Measurements from ENCODE around the gene MAML3. TPM values are rescaled to one million over a fixed set of nuclear protein-coding genes. Genes with fewer than 3 reads are reported as not detected.

Gene MAML3
- total and polyA plus RNA-seq, 2 experiments from 2014 or later, result 1.7 to 6.5 TPM

DNA sequence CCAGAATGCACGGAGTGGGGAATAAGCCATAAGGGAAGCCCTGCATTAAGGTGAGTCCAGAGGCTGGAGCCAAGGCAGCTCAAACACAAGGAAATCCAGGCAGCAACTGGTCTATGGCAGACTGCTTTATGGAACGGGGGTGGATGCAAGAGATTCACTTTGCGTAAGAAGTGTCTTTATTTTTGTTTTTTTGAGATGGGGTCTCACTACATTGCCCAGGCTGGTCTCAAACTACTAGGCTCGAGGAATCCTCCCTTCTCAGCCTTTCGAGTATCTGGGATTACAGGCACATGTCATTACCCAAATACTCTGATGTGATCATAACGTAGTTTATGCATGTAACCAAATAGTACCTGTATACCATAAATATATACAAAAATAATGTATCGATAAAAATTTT, 199.5 kb downstream of the MAML3 start:
- Mint-ChIP-seq H3K27ac (no peak overlapping the region), H3K4me3 (no peak overlapping the region), H3K9me3 (peaks cover 4% of the 10 kb centered on the region; the same call in 1 of the 3 replicates), H3K4me1 (peaks cover 22% of the 10 kb centered on the region), H3K27me3 (ENCODE audit: insufficient read depth, low read depth, poor library complexity) (peaks cover 3% of the 10 kb centered on the region), H3K36me3 (ENCODE audit: low read depth) (no peaks in the 10 kb centered on the region)
- Histone ChIP-seq H2AFZ (no peak overlapping the region), H3K9me2 (ENCODE audit: insufficient read depth) (0 out of 2 replicates have a peak, but pooled peaks cover 3% of the 10 kb centered on the region), H4K20me1 (replicated peaks; ENCODE audit: insufficient read depth) (no peaks in the 10 kb centered on the region), H3K79me2 (replicated peaks; ENCODE audit: insufficient read depth) (no peaks in the 10 kb centered on the region), H3K4me1 (ENCODE audit: insufficient read depth) (no peaks in the 10 kb centered on the region), H3K4me3 (no peak overlapping the region), H3K27me3 (ENCODE audit: insufficient read depth) (no peaks in the 10 kb centered on the region), H3K36me3 (ENCODE audit: insufficient read depth) (no peaks in the 10 kb centered on the region), H3K27ac (ENCODE audit: low read depth) (no peak overlapping the region), H3F3A (replicated peaks; ENCODE audit: low read depth) (no peaks in the 10 kb centered on the region), H3K4me2 (no peak overlapping the region)
- TF ChIP-seq, protein P1, sequence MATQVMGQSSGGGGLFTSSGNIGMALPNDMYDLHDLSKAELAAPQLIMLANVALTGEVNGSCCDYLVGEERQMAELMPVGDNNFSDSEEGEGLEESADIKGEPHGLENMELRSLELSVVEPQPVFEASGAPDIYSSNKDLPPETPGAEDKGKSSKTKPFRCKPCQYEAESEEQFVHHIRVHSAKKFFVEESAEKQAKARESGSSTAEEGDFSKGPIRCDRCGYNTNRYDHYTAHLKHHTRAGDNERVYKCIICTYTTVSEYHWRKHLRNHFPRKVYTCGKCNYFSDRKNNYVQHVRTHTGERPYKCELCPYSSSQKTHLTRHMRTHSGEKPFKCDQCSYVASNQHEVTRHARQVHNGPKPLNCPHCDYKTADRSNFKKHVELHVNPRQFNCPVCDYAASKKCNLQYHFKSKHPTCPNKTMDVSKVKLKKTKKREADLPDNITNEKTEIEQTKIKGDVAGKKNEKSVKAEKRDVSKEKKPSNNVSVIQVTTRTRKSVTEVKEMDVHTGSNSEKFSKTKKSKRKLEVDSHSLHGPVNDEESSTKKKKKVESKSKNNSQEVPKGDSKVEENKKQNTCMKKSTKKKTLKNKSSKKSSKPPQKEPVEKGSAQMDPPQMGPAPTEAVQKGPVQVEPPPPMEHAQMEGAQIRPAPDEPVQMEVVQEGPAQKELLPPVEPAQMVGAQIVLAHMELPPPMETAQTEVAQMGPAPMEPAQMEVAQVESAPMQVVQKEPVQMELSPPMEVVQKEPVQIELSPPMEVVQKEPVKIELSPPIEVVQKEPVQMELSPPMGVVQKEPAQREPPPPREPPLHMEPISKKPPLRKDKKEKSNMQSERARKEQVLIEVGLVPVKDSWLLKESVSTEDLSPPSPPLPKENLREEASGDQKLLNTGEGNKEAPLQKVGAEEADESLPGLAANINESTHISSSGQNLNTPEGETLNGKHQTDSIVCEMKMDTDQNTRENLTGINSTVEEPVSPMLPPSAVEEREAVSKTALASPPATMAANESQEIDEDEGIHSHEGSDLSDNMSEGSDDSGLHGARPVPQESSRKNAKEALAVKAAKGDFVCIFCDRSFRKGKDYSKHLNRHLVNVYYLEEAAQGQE (IDR thresholded peaks at IDR 0.05; ENCODE audit: unreplicated experiment), result no peak
- TF ChIP-seq ZNF114 (CRISPR knock-in tag; IDR thresholded peaks at IDR 0.05) (no peak), CREB1 (CRISPR knock-in tag; IDR thresholded peaks at IDR 0.05; ENCODE audit: low read depth) (no peak), EZH2 (IDR thresholded peaks at IDR 0.05; ENCODE audit: low read depth, unreplicated experiment) (no peak), EZH2phosphoT487 (IDR thresholded peaks at IDR 0.05; ENCODE audit: unreplicated experiment) (no peak), POLR2AphosphoS5 (IDR thresholded peaks at IDR 0.05; ENCODE audit: low read depth) (no peak), STAT1 (IDR thresholded peaks at IDR 0.05; ENCODE audit: unreplicated experiment) (no peak), NANOG (IDR thresholded peaks at IDR 0.05; ENCODE audit: borderline replicate concordance) (no peak), ZNF331 (CRISPR knock-in tag; IDR thresholded peaks at IDR 0.05; ENCODE audit: low read depth) (no peak), JUNB (IDR thresholded peaks at IDR 0.05; ENCODE audit: unreplicated experiment) (no peak)
- TF ChIP-seq, protein P2, sequence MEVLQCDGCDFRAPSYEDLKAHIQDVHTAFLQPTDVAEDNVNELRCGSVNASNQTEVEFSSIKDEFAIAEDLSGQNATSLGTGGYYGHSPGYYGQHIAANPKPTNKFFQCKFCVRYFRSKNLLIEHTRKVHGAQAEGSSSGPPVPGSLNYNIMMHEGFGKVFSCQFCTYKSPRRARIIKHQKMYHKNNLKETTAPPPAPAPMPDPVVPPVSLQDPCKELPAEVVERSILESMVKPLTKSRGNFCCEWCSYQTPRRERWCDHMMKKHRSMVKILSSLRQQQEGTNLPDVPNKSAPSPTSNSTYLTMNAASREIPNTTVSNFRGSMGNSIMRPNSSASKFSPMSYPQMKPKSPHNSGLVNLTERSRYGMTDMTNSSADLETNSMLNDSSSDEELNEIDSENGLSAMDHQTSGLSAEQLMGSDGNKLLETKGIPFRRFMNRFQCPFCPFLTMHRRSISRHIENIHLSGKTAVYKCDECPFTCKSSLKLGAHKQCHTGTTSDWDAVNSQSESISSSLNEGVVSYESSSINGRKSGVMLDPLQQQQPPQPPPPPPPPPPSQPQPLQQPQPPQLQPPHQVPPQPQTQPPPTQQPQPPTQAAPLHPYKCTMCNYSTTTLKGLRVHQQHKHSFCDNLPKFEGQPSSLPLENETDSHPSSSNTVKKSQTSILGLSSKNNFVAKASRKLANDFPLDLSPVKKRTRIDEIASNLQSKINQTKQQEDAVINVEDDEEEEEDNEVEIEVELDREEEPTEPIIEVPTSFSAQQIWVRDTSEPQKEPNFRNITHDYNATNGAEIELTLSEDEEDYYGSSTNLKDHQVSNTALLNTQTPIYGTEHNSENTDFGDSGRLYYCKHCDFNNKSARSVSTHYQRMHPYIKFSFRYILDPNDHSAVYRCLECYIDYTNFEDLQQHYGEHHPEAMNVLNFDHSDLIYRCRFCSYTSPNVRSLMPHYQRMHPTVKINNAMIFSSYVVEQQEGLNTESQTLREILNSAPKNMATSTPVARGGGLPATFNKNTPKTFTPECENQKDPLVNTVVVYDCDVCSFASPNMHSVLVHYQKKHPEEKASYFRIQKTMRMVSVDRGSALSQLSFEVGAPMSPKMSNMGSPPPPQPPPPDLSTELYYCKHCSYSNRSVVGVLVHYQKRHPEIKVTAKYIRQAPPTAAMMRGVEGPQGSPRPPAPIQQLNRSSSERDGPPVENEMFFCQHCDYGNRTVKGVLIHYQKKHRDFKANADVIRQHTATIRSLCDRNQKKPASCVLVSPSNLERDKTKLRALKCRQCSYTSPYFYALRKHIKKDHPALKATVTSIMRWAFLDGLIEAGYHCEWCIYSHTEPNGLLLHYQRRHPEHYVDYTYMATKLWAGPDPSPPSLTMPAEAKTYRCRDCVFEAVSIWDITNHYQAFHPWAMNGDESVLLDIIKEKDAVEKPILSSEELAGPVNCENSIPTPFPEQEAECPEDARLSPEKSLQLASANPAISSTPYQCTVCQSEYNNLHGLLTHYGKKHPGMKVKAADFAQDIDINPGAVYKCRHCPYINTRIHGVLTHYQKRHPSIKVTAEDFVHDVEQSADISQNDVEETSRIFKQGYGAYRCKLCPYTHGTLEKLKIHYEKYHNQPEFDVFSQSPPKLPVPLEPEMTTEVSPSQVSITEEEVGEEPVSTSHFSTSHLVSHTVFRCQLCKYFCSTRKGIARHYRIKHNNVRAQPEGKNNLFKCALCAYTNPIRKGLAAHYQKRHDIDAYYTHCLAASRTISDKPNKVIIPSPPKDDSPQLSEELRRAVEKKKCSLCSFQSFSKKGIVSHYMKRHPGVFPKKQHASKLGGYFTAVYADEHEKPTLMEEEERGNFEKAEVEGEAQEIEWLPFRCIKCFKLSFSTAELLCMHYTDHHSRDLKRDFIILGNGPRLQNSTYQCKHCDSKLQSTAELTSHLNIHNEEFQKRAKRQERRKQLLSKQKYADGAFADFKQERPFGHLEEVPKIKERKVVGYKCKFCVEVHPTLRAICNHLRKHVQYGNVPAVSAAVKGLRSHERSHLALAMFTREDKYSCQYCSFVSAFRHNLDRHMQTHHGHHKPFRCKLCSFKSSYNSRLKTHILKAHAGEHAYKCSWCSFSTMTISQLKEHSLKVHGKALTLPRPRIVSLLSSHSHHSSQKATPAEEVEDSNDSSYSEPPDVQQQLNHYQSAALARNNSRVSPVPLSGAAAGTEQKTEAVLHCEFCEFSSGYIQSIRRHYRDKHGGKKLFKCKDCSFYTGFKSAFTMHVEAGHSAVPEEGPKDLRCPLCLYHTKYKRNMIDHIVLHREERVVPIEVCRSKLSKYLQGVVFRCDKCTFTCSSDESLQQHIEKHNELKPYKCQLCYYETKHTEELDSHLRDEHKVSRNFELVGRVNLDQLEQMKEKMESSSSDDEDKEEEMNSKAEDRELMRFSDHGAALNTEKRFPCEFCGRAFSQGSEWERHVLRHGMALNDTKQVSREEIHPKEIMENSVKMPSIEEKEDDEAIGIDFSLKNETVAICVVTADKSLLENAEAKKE (CRISPR knock-in tag; IDR thresholded peaks at IDR 0.05), result no peak
- TF ChIP-seq, protein P3, sequence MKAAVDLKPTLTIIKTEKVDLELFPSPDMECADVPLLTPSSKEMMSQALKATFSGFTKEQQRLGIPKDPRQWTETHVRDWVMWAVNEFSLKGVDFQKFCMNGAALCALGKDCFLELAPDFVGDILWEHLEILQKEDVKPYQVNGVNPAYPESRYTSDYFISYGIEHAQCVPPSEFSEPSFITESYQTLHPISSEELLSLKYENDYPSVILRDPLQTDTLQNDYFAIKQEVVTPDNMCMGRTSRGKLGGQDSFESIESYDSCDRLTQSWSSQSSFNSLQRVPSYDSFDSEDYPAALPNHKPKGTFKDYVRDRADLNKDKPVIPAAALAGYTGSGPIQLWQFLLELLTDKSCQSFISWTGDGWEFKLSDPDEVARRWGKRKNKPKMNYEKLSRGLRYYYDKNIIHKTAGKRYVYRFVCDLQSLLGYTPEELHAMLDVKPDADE (IDR thresholded peaks at IDR 0.05), result no peak
- TF ChIP-seq, protein P4, sequence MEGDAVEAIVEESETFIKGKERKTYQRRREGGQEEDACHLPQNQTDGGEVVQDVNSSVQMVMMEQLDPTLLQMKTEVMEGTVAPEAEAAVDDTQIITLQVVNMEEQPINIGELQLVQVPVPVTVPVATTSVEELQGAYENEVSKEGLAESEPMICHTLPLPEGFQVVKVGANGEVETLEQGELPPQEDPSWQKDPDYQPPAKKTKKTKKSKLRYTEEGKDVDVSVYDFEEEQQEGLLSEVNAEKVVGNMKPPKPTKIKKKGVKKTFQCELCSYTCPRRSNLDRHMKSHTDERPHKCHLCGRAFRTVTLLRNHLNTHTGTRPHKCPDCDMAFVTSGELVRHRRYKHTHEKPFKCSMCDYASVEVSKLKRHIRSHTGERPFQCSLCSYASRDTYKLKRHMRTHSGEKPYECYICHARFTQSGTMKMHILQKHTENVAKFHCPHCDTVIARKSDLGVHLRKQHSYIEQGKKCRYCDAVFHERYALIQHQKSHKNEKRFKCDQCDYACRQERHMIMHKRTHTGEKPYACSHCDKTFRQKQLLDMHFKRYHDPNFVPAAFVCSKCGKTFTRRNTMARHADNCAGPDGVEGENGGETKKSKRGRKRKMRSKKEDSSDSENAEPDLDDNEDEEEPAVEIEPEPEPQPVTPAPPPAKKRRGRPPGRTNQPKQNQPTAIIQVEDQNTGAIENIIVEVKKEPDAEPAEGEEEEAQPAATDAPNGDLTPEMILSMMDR (conservative IDR thresholded peaks at IDR 0.05; ENCODE audit: low read depth in 2 of 2), result no peak
- ATAC-seq, result no peak
- DNase-seq (ENCODE audit: low spot score), result no peak
